Gastroesophageal sphincter (tissue), 4 donors: Measurements from ENCODE around the gene MKNK2. TPM values are rescaled to one million over a fixed set of nuclear protein-coding genes. Genes with fewer than 3 reads are reported as not detected.

Experiments used
- ATAC-seq: fragments of 150-250 bp; one replicate; pipeline ENCODE4 v1.9.1; 2016; ENCODE audit warnings: mild to moderate bottlenecking, moderate library complexity
- H3K27ac ChIP-seq, 4 donors: fragments of 200-600 bp; sonication (generic) in 3 of 4; 1 replicate in 3 of 4; 2 replicates in 1 of 4; pipeline ENCODE4 v1.5.1; 2016 to 2019
- H3K27me3 ChIP-seq: fragments of 200-600 bp; sonication (generic); one replicate; pipeline ENCODE4 v1.5.1; 2019
- H3K36me3 ChIP-seq, 2 donors: fragments of 200-600 bp; sonication (generic); one replicate each; pipeline ENCODE4 v1.5.1; 2019; ENCODE audit warnings: control low read depth in 1 of 2
- H3K4me1 ChIP-seq, 3 donors: fragments of 200-600 bp; sonication (generic); 1 replicate in 2 of 3; 2 replicates in 1 of 3; pipeline ENCODE4 v1.5.1; 2016 to 2019; ENCODE audit warnings: control low read depth in 2 of 3
- H3K4me3 ChIP-seq, 2 donors: fragments of 200-600 bp; sonication (generic); one replicate each; pipeline ENCODE4 v1.5.1; 2019; ENCODE audit warnings: mild to moderate bottlenecking in 1 of 2, moderate library complexity in 1 of 2
- H3K9me3 ChIP-seq, 3 donors: fragments of 200-600 bp; sonication (generic); one replicate each; pipeline ENCODE4 v1.5.1; 2017 to 2019; ENCODE audit warnings: control low read depth in 2 of 3
- EP300 ChIP-seq: sonication (generic); formaldehyde crosslinking; IDR thresholded peaks from one replicate; pipeline ENCODE4 v1.6.1; 2017; ENCODE audit warnings: antibody characterized with exemption, mild to moderate bottlenecking
- POLR2A ChIP-seq, 2 donors: fragments of 450-650 bp; IDR thresholded peaks; one replicate each; pipeline ENCODE4 v1.6.1; 2017; ENCODE audit warnings: antibody characterized with exemption in 2 of 2, mild to moderate bottlenecking in 2 of 2, moderate library complexity in 1 of 2
- POLR2AphosphoS5 ChIP-seq: sonication (generic); formaldehyde crosslinking; IDR thresholded peaks from one replicate; pipeline ENCODE4 v1.6.1; 2017; ENCODE audit warnings: antibody characterized with exemption
- WGBS, 2 donors: methylation state at CpG; one replicate each; pipeline ENCODE4 v1.1.5; 2018; ENCODE audit warnings: low coverage in 1 of 2; 5-methylcytosine and 5-hydroxymethylcytosine counted together
- total RNA-seq, 4 donors: library from RNA; depleted of rRNA; stranded (reverse); fragments of >200 nt; gene quantifications; one replicate each; pipeline ENCODE4 v1.1.0, GENCODE V29; 2016
- TF ChIP-seq, protein P1 (sequence below), 4 experiments: fragments of 200-600 bp in 2 of 4; fragments of 450-650 bp in 2 of 4; sonication (generic) in 1 of 4; IDR thresholded peaks; one replicate each; pipeline ENCODE4 v1.5.1; 2017 to 2019; ENCODE audit warnings: antibody characterized with exemption in 4 of 4, mild to moderate bottlenecking in 2 of 4, moderate library complexity in 2 of 4

Gene MKNK2
- total RNA-seq, 4 donors from 2014 or later = 98.4 to 195 (median 173) TPM

DNA sequence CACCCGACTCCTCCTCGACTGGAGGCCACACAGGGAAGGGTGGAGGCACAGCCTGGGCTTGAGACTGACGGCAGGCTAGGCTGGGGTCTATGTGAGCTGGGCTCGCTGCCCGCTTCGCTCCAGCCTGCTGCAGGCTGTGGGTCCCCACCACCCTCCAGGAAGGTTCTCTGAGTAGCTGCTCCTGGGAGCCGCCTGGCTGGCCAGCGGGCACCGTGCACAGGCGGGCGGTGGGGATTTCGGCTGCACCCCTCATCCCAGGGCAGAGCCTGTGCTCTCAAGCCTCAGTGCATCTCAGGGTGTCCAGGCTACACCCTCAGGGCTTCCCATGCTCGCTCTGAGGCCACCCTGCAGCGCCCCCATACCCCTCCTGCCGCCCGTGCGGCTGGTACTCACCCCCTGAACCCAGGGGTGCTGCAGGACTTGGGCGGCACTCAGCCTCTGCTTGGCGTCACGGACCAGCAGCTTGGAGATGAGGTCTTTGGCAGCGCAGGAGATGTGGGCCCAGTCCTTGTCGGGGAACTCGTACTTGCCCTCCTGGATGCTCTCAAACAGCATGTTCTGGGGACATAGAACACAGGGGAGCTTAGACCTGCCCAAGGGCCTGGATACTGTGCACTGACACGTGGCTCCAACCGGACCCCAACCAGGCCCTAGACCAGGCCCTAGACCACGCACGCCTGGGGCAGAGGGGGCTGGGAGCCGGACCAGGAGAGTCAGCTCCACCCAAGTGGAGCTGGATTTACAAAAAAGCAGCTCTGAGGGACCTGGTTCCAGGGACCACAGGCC lies 10.2 kb downstream of the MKNK2 start:
- ATAC-seq = no peak
- 77% methylated on average over 5 of the region's 28 CpGs; no CpG with 5 or more reads in 1 of the 2 donors for WGBS, 2 donors
- Histone ChIP-seq H3K27me3 (no peaks in the 10 kb centered on the region), H3K4me1 (peaks cover 0 to 88% (median 46%) of the 10 kb centered on the region in 3 donors), H3K27ac (peak overlapping the region; percentile 79 to 99 (median 96)), H3K9me3 (peaks cover 0 to 4% (median 0%) of the 10 kb centered on the region in 3 donors), H3K36me3 (peaks cover 0 to 73% of the 10 kb centered on the region in 2 donors), H3K4me3 (no peak overlapping the region)
- TF ChIP-seq EP300 (no peak), POLR2AphosphoS5 (no peak), POLR2A (IDR thresholded peaks at IDR 0.05) (no peak)
- TF ChIP-seq, protein P1, sequence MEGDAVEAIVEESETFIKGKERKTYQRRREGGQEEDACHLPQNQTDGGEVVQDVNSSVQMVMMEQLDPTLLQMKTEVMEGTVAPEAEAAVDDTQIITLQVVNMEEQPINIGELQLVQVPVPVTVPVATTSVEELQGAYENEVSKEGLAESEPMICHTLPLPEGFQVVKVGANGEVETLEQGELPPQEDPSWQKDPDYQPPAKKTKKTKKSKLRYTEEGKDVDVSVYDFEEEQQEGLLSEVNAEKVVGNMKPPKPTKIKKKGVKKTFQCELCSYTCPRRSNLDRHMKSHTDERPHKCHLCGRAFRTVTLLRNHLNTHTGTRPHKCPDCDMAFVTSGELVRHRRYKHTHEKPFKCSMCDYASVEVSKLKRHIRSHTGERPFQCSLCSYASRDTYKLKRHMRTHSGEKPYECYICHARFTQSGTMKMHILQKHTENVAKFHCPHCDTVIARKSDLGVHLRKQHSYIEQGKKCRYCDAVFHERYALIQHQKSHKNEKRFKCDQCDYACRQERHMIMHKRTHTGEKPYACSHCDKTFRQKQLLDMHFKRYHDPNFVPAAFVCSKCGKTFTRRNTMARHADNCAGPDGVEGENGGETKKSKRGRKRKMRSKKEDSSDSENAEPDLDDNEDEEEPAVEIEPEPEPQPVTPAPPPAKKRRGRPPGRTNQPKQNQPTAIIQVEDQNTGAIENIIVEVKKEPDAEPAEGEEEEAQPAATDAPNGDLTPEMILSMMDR (IDR thresholded peaks at IDR 0.05) = no peak

DNA sequence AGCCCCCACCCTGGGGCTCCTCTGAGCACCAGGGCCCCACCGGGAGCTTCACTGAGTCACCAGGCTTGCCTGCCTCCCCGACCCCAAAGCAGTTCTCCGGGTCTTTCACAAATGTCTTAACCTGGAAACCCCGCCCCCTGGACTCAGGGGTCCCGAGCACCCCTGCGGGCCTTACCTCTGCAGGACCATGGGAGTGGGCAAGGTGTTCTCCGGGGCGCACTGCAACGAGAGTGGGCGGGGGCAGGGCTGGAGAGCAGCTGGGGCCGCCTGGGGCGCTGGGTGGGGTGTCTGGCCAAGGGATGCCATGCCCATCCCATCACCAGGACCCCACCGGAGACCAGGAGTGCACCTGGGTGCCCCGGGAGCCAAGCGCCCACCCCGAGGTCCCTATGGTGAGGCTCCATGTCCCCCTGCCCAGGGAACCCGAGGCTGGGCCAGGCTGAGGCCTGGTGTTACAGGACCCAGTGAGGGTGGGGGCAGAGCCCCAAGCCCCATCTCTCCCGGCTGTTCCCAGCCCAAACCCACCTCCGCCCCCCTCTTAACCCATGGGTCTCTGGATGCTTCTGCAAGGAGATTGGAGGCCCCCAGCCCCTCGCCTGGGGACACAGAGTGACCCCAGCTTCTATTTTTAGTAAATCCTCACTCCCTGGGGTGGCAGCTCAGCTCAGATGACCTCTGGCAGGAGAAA lies 10.9 kb downstream of the MKNK2 start:
- H3K27ac ChIP-seq = peak overlapping the region in 3 of 4 donors; percentile 94 to 99 (median 99)
- TF ChIP-seq EP300 (no peak), POLR2AphosphoS5 (no peak), POLR2A (IDR thresholded peaks at IDR 0.05) (no peak)
- TF ChIP-seq, protein P1 (IDR thresholded peaks at IDR 0.05) = no peak
- H3K27me3 ChIP-seq = no peaks in the 10 kb centered on the region
- peaks cover 0 to 11% (median 0%) of the 10 kb centered on the region in 3 donors for H3K9me3 ChIP-seq
- peaks cover 0 to 66% of the 10 kb centered on the region in 2 donors for H3K36me3 ChIP-seq
- H3K4me1 ChIP-seq = peaks cover 0 to 82% (median 38%) of the 10 kb centered on the region in 3 donors
- WGBS, 2 donors = no CpG with 5 or more reads among the region's 20 CpGs
- no peak overlapping the region for H3K4me3 ChIP-seq
- no peak for ATAC-seq

DNA sequence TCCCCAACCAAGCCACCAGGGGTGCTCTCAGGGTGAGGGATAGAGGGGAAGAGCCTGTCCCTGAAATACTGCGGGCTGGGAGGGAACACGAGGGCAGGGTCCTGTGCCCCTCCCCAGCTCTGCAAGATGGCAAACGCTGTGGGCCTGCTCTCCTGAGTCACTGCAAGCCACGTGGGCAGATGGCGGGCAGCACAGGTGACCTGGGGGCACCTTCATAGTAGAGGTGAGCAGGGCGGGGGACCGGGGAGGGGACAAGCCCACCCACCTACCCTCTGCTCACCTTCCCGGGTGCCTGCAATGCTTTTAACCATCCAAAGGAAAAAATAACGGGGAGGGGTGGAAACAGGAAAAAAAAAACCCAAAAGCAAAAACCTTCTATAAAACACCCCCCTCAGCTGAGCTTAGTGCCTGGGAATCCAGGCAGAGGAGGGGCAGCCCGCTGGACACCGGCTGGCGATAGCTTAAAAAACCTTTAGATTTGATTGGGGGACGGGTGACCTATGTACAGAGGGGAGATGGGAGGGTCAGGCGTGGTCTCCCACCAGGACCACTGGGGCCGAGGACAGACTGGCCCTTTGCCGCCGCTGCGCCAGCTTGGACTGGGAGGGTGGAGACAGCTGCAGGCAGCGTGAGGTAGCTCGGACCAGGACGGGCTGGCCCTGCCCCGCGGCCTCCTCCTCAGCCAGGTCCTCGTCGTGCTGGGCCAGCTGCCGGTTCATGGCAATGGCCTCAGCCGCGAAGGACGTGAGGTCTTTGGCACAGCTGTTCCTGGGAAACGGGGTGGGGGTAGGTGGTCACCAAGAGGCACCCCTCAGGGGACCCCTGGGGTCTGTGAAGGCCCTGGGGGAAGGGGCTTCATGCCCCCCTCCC lies 11.7 kb downstream of the MKNK2 start:
- 64% methylated on average over 3 of the region's 30 CpGs; no CpG with 5 or more reads in 1 of the 2 donors for WGBS, 2 donors
- H3K36me3 ChIP-seq = peaks cover 0 to 58% of the 10 kb centered on the region in 2 donors

DNA sequence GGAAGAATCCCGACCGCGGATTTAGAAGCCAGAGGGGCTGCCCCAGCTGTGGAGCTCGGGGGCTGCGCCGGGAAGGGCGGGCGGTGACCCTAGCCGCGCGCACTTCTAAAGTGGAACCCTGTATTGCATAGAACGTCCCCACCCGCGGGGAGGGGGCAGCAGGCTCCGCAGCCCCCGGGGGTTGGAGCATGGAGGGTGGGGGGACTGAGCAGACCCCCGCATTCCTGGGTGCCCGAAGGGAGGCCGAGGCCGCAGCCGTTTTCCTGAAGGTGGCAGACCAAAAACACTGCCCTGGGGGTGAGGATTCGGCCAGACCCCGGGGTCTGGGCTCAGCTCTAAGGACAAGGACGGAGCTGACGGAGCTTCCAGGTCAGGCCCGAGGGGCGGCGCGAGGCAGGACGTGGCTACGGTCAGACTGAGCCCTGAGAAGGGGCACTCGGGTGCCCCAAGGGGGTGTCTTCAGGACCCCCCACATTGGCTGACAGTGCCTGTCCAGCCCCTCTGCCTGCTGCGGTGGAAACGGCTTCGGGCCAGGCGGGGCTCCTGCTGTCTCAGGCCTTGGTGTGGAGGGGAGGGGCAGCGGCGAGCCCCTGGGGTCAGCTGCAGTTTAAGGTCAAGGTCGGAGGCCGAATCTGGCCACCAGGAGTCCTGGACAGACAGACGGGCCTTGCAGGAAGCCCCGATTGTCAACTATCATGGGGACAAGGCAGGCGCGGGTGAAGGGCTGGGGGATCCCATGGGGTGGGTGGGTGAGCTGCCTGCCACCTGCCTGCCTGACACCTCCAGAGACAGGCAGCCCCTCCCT lies 12.6 kb downstream of the MKNK2 start:
- Histone ChIP-seq H3K27me3 (no peaks in the 10 kb centered on the region), H3K4me3 (no peak overlapping the region), H3K27ac (peak overlapping the region in 3 of 4 donors; percentile 94 to 99 (median 99)), H3K4me1 (peaks cover 0 to 82% (median 25%) of the 10 kb centered on the region in 3 donors), H3K36me3 (peaks cover 0 to 54% of the 10 kb centered on the region in 2 donors), H3K9me3 (peaks cover 0 to 13% (median 0%) of the 10 kb centered on the region in 3 donors)
- TF ChIP-seq POLR2A (IDR thresholded peaks at IDR 0.05) (no peak), EP300 (no peak), POLR2AphosphoS5 (no peak)
- TF ChIP-seq, protein P1 (IDR thresholded peaks at IDR 0.05) = no peak
- ATAC-seq = no peak
- 85 to 91% methylated on average over 7 to 8 of the region's 44 CpGs for WGBS, 2 donors

More for the DNA sequence above, 11.7 kb downstream of the MKNK2 start:
- Histone ChIP-seq H3K9me3 (peaks cover 0 to 13% (median 0%) of the 10 kb centered on the region in 3 donors), H3K4me1 (peaks cover 0 to 82% (median 31%) of the 10 kb centered on the region in 3 donors), H3K27me3 (no peaks in the 10 kb centered on the region), H3K27ac (peak overlapping the region in 3 of 4 donors; percentile 94 to 99 (median 99)), H3K4me3 (no peak overlapping the region)
- no peak for ATAC-seq
- TF ChIP-seq POLR2AphosphoS5 (no peak), EP300 (no peak), POLR2A (IDR thresholded peaks at IDR 0.05) (no peak)
- TF ChIP-seq, protein P1 (IDR thresholded peaks at IDR 0.05) = no peak
